HuH-7 (cell line): ENCODE measurements around the gene MACROH2A2.
"Not testable (repeated sequence)": the region's sequence is repeated elsewhere in the genome, so short reads cannot be mapped to it uniquely, and the experiment has no call there.

ENCODE experiments used
- DNase-seq: peaks from one replicate; pipeline ENCODE4 v3.0.0; 2011; ENCODE audit warnings: low spot score

Gene MACROH2A2

GRCh38 chr10:70052462-70053217 is at the start of gene MACROH2A2:
Gene MACROH2A2 (plus strand): TSS chr10:70052846. CDS start chr10:70075659, 22,813 bp downstream.
- peak; percentile 64 for DNase-seq

- no peak for DNase-seq
Measured at GRCh38 chr10:70007116-70007820, 45.4 kb upstream of the MACROH2A2 start.

- no peak for DNase-seq
Measured at GRCh38 chr10:70031215-70031614, 21.4 kb upstream of the MACROH2A2 start.

GRCh38 chr10:70032667-70033289 is 19.9 kb upstream of the MACROH2A2 start:
- DNase-seq: no peak

GRCh38 chr10:70034232-70034631 is 18.4 kb upstream of the MACROH2A2 start:
- DNase-seq: no peak

GRCh38 chr10:70035531-70035930 is 17.1 kb upstream of the MACROH2A2 start:
- no peak for DNase-seq

- DNase-seq: no peak
Measured at GRCh38 chr10:70038923-70039322, 13.7 kb upstream of the MACROH2A2 start.

GRCh38 chr10:70041016-70041415 is 11.6 kb upstream of the MACROH2A2 start:
- DNase-seq: no peak

GRCh38 chr10:70041739-70042138 is 10.9 kb upstream of the MACROH2A2 start:
- DNase-seq: not testable (repeated sequence)

GRCh38 chr10:70047066-70047465 is 5.6 kb upstream of the MACROH2A2 start:
- not testable (repeated sequence) for DNase-seq

GRCh38 chr10:70048030-70048723 is 4.5 kb upstream of the MACROH2A2 start:
- DNase-seq: no peak

- DNase-seq: no peak
Measured at GRCh38 chr10:70051848-70052247, 798 bp upstream of the MACROH2A2 start.

GRCh38 chr10:70053218-70053840 is 683 bp downstream of the MACROH2A2 start:
- peak; percentile 25 for DNase-seq

- peak; percentile 11 for DNase-seq
Measured at GRCh38 chr10:70053841-70054288, 1.2 kb downstream of the MACROH2A2 start.

GRCh38 chr10:70054902-70055301 is 2.3 kb downstream of the MACROH2A2 start:
- no peak for DNase-seq

GRCh38 chr10:70055550-70055949 is 2.9 kb downstream of the MACROH2A2 start:
- DNase-seq: no peak

GRCh38 chr10:70057306-70057705 is 4.7 kb downstream of the MACROH2A2 start:
- no peak for DNase-seq

- no peak for DNase-seq
Measured at GRCh38 chr10:70060389-70060788, 7.7 kb downstream of the MACROH2A2 start.

GRCh38 chr10:70063418-70064098 is 10.9 kb downstream of the MACROH2A2 start:
- no peak for DNase-seq

- DNase-seq: no peak
Measured at GRCh38 chr10:70064486-70064885, 11.8 kb downstream of the MACROH2A2 start.

- DNase-seq: no peak
Measured at GRCh38 chr10:70066190-70066589, 13.5 kb downstream of the MACROH2A2 start.
